Upper lobe of left lung (tissue), 4 donors: Measurements from ENCODE around the gene BCAS3.

Source experiments
- POLR2A ChIP-seq, 4 donors: fragments of 450-650 bp; IDR thresholded peaks; one replicate each; pipeline ENCODE4 v1.5.1; 2016 to 2017; ENCODE audit warnings: antibody characterized with exemption in 4 of 4, mild to moderate bottlenecking in 2 of 4
- TF ChIP-seq, protein P1 (sequence below), 6 experiments: fragments of 450-650 bp in 4 of 6; fragments of 200-600 bp in 2 of 6; sonication (generic) in 2 of 6; IDR thresholded peaks; one replicate each; pipeline ENCODE4 v1.5.1; 2016 to 2019; ENCODE audit warnings: antibody characterized with exemption in 6 of 6

DNA sequence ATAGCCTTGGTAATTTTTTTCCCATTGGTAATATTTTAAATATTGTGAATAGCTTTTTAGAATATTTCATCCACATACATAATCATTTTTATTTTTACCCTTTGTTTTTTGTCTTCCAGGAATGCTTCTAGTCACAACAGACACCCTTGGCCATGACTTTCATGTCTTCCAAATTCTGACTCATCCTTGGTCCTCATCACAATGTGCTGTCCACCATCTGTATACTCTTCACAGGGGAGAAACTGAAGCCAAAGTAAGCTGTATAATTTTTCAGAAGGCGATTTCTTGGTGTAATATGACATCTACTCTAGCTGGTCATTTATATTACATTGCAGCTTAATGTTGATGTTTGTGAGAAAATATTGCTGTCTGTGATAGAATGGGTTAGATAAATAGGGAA lies 269.4 kb downstream of the BCAS3 start:
- no peak for TF ChIP-seq POLR2A (IDR thresholded peaks at IDR 0.05)
- TF ChIP-seq, protein P1, sequence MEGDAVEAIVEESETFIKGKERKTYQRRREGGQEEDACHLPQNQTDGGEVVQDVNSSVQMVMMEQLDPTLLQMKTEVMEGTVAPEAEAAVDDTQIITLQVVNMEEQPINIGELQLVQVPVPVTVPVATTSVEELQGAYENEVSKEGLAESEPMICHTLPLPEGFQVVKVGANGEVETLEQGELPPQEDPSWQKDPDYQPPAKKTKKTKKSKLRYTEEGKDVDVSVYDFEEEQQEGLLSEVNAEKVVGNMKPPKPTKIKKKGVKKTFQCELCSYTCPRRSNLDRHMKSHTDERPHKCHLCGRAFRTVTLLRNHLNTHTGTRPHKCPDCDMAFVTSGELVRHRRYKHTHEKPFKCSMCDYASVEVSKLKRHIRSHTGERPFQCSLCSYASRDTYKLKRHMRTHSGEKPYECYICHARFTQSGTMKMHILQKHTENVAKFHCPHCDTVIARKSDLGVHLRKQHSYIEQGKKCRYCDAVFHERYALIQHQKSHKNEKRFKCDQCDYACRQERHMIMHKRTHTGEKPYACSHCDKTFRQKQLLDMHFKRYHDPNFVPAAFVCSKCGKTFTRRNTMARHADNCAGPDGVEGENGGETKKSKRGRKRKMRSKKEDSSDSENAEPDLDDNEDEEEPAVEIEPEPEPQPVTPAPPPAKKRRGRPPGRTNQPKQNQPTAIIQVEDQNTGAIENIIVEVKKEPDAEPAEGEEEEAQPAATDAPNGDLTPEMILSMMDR (IDR thresholded peaks at IDR 0.05) = no peak
